GM04504 (cell line): ENCODE results near the gene IFNG-AS1.

Source experiments
- DNase-seq: peaks from one replicate; pipeline ENCODE4 v3.0.0-alpha.2; 2012; ENCODE audit warnings: low read depth

Gene IFNG-AS1

DNA sequence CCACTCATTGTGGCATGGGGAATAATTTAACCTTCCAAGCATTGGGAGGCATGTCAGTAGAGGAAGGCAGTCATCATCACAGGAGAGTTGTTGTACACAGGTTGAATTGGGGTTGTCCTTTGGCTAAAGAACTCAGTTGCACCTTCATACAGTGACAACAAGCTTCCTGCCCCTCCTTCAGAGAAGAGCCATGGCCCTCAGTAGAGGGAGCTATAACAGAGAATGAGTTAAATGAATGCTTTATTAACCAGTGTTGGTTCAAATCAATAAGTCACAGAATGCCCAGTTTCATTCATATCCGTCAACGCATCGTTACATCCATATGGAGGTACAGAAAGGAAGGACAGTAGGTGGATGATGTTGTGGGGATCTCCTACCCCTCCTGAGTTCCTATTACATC lies 4.8 kb downstream of the IFNG-AS1 start:
- no peak for DNase-seq

DNA sequence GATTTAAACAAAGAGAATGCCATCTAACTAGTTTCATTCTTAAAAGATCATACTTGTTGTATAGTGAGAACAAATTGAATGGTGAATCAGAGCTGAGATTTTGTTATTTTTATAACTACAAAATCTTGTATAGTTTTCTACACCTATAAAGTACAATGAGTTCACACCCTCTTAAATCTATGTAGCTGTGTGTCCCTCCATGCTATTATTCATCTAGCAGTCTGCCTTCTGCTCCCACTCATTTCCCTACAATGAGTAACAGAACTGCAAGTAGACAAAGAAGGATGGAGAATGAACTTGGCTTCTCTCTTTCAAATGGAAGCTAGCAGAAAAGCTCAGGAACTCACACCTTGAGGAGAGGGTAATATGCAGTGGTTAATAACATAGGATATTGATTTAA lies 7.1 kb downstream of the IFNG-AS1 start:
- no peak for DNase-seq

DNA sequence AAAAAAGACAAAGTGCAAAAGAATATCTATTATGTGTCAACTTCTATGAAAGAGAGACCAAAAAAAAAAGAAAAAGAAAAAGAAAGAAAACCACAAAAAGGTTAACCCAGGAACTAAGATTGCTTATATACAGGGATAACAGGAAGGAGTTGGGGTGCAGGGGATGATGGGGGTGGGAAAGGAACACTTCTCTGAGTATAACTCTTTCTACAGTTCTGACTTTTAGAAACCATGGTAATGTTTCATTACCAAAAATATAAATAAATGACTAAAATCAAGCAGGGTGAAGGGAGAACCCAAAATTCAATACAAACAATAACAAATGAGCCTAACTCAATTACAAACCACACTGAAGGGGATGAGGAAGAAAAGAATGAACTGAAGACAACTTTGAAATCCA lies 9.1 kb downstream of the IFNG-AS1 start:
- DNase-seq: no peak

GRCh38 chr12:67999244-67999643 lies 10.0 kb downstream of the IFNG-AS1 start:
- DNase-seq: no peak

GRCh38 chr12:68001486-68002466 lies 12.5 kb downstream of the IFNG-AS1 start:
- no peak for DNase-seq

DNA sequence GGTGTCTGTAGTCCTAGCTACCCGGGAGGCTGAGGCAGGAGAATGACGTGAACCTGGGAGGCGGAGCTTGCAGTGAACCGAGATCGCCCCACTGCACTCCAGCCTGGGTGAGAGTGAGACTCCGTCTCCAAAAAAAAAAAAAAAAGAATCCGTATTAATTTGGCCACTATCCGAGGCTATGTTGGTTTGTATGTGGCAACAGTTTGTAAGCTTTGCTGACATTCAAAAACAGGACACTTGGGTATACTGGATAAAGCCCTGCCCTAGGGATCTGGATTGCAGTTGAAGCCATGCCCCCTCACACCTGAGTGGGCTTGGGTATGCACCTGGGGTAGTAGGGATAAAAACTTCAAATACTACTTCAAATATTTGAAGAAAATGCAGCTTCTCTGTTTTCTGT lies 14.5 kb downstream of the IFNG-AS1 start:
- DNase-seq: no peak

DNA sequence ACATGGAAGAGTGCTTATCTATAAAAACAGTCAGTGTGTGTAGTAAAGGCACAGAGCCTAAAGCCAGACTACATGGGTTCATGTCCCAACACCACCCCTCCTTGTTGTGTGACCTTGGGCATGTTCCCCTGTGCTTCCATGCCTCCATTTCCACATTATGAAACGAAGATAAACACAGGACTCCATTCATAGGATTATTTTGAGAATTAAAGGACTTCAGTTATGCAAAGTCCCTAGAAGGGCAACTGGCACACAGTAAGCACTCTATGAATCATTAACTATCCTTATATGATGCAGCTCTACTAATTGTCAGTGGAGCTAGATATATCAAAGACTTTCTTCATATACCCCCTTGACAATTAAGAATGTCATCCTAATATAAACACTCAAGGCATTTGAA lies 17.8 kb downstream of the IFNG-AS1 start:
- no peak for DNase-seq

GRCh38 chr12:68007466-68007865 lies 18.2 kb downstream of the IFNG-AS1 start:
- DNase-seq: peak; percentile 22

DNA sequence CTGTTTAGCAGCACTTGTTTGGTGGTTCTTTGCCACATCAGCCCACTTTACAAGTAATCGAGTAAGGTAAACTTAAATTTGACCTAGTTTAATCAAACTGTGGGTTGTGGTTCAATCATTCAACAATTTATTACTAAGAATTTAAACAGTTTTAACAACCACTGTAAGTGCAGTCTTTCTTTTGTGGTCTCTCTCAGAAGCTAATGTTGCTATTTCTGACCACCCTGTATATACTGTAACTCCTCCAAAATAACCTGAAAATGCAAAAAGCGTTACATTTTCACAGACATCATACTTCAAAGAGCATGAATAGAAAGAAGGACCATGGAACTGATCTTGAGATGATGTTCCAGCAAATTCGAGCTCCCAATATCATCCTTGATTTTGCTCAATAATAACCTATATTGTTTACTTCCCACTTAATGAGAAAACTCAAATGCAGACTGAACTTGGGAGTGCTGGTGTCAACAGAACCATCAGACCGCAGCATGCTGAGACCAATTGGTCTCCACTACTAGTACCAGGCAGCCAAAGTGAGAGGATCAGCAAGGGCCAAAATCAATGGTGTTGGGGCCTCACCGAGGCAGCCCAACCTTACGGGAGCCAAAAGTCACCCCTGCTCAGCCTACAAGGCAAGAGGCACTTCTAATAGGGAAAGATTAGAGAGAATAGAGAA lies 22.1 kb downstream of the IFNG-AS1 start:
- no peak for DNase-seq

DNA sequence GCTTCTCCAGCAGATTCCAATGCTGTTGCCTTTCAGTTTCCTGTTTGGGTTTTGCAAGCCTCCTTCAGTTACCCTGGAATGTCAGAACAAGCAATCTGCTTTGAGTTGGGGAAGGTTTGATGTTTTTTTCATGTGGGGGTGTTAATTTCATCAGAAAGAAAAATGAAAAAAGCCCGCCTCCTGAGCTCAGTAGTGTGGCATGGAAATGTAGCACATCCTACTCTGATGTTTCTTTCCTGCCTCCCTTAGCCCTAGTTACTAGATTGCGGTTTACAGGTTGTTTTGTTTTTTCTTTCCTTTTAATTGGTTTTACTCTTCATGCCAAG lies 22.6 kb downstream of the IFNG-AS1 start:
- DNase-seq: peak; percentile 10

DNA sequence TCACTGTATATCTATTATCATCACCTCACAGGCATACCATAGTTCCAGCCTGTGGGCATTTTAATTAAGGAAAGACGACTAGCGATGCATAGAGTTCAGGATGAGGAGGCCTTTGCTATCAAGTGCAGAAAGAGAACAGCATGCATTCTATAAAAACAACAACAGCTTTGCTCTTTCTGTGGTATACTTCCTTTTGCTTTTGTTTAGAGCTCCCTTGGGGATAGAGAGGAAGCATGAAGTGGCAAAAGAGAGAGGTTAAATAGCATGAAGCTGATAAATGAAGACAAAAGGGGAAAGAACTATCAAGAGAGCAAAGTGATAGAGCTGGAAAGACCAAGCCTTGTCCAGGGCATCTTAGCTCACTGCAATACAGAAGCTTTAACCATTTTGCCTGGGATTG lies 23.5 kb downstream of the IFNG-AS1 start:
- no peak for DNase-seq

DNA sequence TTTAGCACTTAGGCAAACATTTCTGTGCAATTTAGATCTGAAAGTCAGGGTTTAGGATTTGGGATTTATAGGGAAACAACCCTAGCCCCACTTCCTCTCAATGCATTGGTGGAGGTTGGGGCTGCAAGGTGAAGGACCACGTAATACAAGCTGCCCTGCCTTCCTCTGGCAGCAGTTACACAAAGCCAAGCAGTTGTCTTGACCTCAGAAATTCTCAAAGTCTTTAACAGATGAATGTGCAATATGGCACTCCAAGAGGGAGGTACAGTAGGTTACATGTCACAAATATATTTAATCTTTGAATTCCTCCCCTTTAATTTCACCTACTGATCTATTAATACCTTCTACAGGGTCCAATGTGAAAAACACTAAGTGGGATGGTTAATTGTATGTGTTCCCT lies 23.9 kb downstream of the IFNG-AS1 start:
- no peak for DNase-seq

DNA sequence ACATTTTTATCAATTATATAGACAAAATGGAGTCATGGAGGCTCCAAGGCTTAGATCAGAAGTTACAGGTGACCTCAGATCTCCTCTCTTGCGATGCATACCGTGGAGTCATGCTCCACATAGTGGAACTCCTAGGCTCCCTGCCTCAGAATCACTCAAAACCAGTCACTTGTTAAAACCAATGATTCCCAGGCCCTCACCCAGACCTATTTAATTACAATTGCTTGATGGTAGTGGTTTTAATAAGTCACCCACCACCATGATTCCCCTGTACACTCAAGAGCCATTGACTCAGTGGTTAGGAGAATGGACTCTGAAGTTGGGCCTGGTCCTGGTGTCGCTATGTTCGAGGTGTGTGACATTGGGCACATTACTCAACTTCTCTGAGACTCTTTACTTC lies 26.9 kb downstream of the IFNG-AS1 start:
- no peak for DNase-seq

- DNase-seq: no peak
Observed at GRCh38 chr12:68018315-68018714, 29.1 kb downstream of the IFNG-AS1 start.

GRCh38 chr12:68020049-68020448 lies 30.8 kb downstream of the IFNG-AS1 start:
- no peak for DNase-seq

GRCh38 chr12:68020699-68021098 lies 31.5 kb downstream of the IFNG-AS1 start:
- DNase-seq: no peak

- DNase-seq: no peak
Observed at GRCh38 chr12:68028647-68029046, 39.4 kb downstream of the IFNG-AS1 start.

GRCh38 chr12:68030248-68030647 lies 41.0 kb downstream of the IFNG-AS1 start:
- no peak for DNase-seq

GRCh38 chr12:68031174-68031573 lies 41.9 kb downstream of the IFNG-AS1 start:
- DNase-seq: no peak

- DNase-seq: no peak
Observed at GRCh38 chr12:68031881-68032739, 42.9 kb downstream of the IFNG-AS1 start.

- DNase-seq: no peak
Observed at GRCh38 chr12:68034567-68034966, 45.3 kb downstream of the IFNG-AS1 start.

GRCh38 chr12:68036642-68037041 lies 47.4 kb downstream of the IFNG-AS1 start:
- no peak for DNase-seq
